Hippocampal formation (tissue), 2 donors: ENCODE data around the gene ARHGEF16.

Experiments used
- DNase-seq, 2 donors: peaks; one replicate each; lab custom pipeline; 2025; lab: John Stamatoyannopoulos, UW

ARHGEF16 gene

GRCh38 chr1:3518256-3518655 is 63.8 kb downstream of the ARHGEF16 start:
- no peak for DNase-seq

- no peak for DNase-seq
These were observed 64.3 kb downstream of the ARHGEF16 start for GRCh38 chr1:3518756-3519155.

GRCh38 chr1:3519301-3519885 is 64.9 kb downstream of the ARHGEF16 start:
- no peak for DNase-seq

GRCh38 chr1:3520419-3521378 is 66.2 kb downstream of the ARHGEF16 start:
- no peak for DNase-seq

- no peak for DNase-seq
These were observed 67.0 kb downstream of the ARHGEF16 start for GRCh38 chr1:3521426-3521825.

GRCh38 chr1:3522112-3522511 is 67.6 kb downstream of the ARHGEF16 start:
- DNase-seq = no peak

GRCh38 chr1:3522564-3523265 is 68.2 kb downstream of the ARHGEF16 start:
- no peak for DNase-seq

- no peak for DNase-seq
These were observed 69.5 kb downstream of the ARHGEF16 start for GRCh38 chr1:3523980-3524379.

GRCh38 chr1:3524556-3525203 is 70.2 kb downstream of the ARHGEF16 start:
- no peak for DNase-seq

- DNase-seq = no peak
These were observed 71.4 kb downstream of the ARHGEF16 start for GRCh38 chr1:3525551-3526482.

- no peak for DNase-seq
These were observed 73.3 kb downstream of the ARHGEF16 start for GRCh38 chr1:3527774-3528173.

- no peak for DNase-seq
These were observed 74.7 kb downstream of the ARHGEF16 start for GRCh38 chr1:3529099-3529729.

GRCh38 chr1:3530086-3530925 is 75.8 kb downstream of the ARHGEF16 start:
- no peak for DNase-seq
